Activated CD4-positive, alpha-beta T cell treated with anti-CD3 and anti-CD28 coated beads for 36 hours (primary cell): ENCODE results near the gene MYO7A. TPM values are rescaled to one million over a fixed set of nuclear protein-coding genes. Genes with fewer than 3 reads are reported as not detected.
A peak's percentile ranks its signal among the peaks of the same experiment; 100 is the strongest.

Experiments
- ATAC-seq: fragments of 200-7000 bp; cut with Tn5 transposase; one replicate; pipeline ENCODE4 v1.10.0; 2021; ENCODE audit warnings: mild to moderate bottlenecking, moderate library complexity
- CTCF ChIA-PET: fragments of 350-600 bp; sonication (Branson Sonifier 250); formaldehyde crosslinking; loops from one replicate; lab custom pipeline; 2021; ENCODE audit warnings: antibody characterized with exemption; lab: Charles Lee
- POLR2A ChIA-PET: fragments of 350-600 bp; sonication (Branson Sonifier 250); formaldehyde crosslinking; loops from one replicate; lab custom pipeline; 2021; ENCODE audit warnings: antibody characterized with exemption, inconsistent platforms; lab: Charles Lee
- DNase-seq: peaks from one replicate; pipeline ENCODE4 v3.0.0-alpha.2; 2020
- H3K27ac Mint-ChIP-seq: one replicate; pipeline ENCODE4 v1.8.0; 2021; ENCODE audit warnings: mixed read lengths
- H3K27me3 Mint-ChIP-seq: one replicate; pipeline ENCODE4 v1.8.0; 2021; ENCODE audit warnings: mixed read lengths
- H3K36me3 Mint-ChIP-seq: one replicate; pipeline ENCODE4 v1.8.0; 2021; ENCODE audit warnings: low read depth, mixed read lengths
- H3K4me1 Mint-ChIP-seq: one replicate; pipeline ENCODE4 v1.8.0; 2021; ENCODE audit warnings: mixed read lengths
- H3K4me3 Mint-ChIP-seq: one replicate; pipeline ENCODE4 v1.8.0; 2021; ENCODE audit warnings: mild to moderate bottlenecking, moderate library complexity, mixed read lengths
- H3K9me3 Mint-ChIP-seq: one replicate; pipeline ENCODE4 v1.8.0; 2021; ENCODE audit warnings: low read depth, mixed read lengths
- intact Hi-C, 2 experiments: fragments of 100-400 bp; cut with DNase I in 1 of 2; cut with micrococcal nuclease in 1 of 2; formaldehyde crosslinking; loops; one replicate each; pipeline versions ENCODE4 v1.14.2 to v1.15.1; 2022 to 2024; cut with DNase I, micrococcal nuclease
- total RNA-seq, 2 experiments: library from RNA; stranded (reverse); gene quantifications; one replicate each; pipeline ENCODE4 v1.2.3, GENCODE V29; 2021

Gene MYO7A
- total RNA-seq, 2 experiments from 2014 or later = 0.23 to 0.48 TPM

GRCh38 chr11:77104727-77105126 lies 23.3 kb upstream of the MYO7A start:
- H3K4me3 Mint-ChIP-seq = no peak overlapping the region
- no peak overlapping the region for H3K27ac Mint-ChIP-seq
- no peak for ATAC-seq
- no peaks in the 10 kb centered on the region for H3K4me1 Mint-ChIP-seq
- no peak for DNase-seq
- H3K36me3 Mint-ChIP-seq = no peaks in the 10 kb centered on the region
- intact Hi-C loops = no loop called here
- no peaks in the 10 kb centered on the region for H3K9me3 Mint-ChIP-seq
- no peaks in the 10 kb centered on the region for H3K27me3 Mint-ChIP-seq
- ChIA-PET CTCF (interaction anchor here (0.6 to 4.2 kb wide), 2 partner anchors 13 to 349 kb away, joined by 3 to 19 read pairs; no protein-coding TSS in a partner anchor), POLR2A (no interaction called here)

GRCh38 chr11:77106321-77106720 lies 21.7 kb upstream of the MYO7A start:
- CTCF ChIA-PET = interaction anchor here (0.6 to 4.2 kb wide), 2 partner anchors 15 to 22 kb away, joined by 3 to 19 read pairs; no protein-coding TSS in a partner anchor
- Mint-ChIP-seq H3K27ac (no peak overlapping the region), H3K4me1 (no peaks in the 10 kb centered on the region), H3K36me3 (no peaks in the 10 kb centered on the region), H3K27me3 (no peaks in the 10 kb centered on the region), H3K4me3 (no peak overlapping the region), H3K9me3 (no peaks in the 10 kb centered on the region)
- DNase-seq = no peak
- intact Hi-C loops = no loop called here
- POLR2A ChIA-PET = no interaction called here
- no peak for ATAC-seq

- H3K27me3 Mint-ChIP-seq = no peaks in the 10 kb centered on the region
- ChIA-PET POLR2A (no interaction called here), CTCF (interaction anchor here (4.2 kb wide), 1 partner anchor 16 kb away, joined by 19 read pairs; no protein-coding TSS in a partner anchor)
- no peak overlapping the region for H3K4me3 Mint-ChIP-seq
- intact Hi-C loops = no loop called here
- H3K4me1 Mint-ChIP-seq = no peaks in the 10 kb centered on the region
- ATAC-seq (no peak), DNase-seq (no peak)
- no peaks in the 10 kb centered on the region for H3K36me3 Mint-ChIP-seq
- no peak overlapping the region for H3K27ac Mint-ChIP-seq
- H3K9me3 Mint-ChIP-seq = no peaks in the 10 kb centered on the region
These were observed 21.3 kb upstream of the MYO7A start for GRCh38 chr11:77106759-77107158.

- H3K4me1 Mint-ChIP-seq = no peaks in the 10 kb centered on the region
- no peak for ATAC-seq
- no peak for DNase-seq
- no peaks in the 10 kb centered on the region for H3K27me3 Mint-ChIP-seq
- H3K9me3 Mint-ChIP-seq = no peaks in the 10 kb centered on the region
- H3K4me3 Mint-ChIP-seq = no peak overlapping the region
- intact Hi-C loops = no loop called here
- CTCF ChIA-PET = interaction anchor here (4.2 kb wide), 1 partner anchor 17 kb away, joined by 19 read pairs; no protein-coding TSS in a partner anchor
- POLR2A ChIA-PET = no interaction called here
- H3K36me3 Mint-ChIP-seq = no peaks in the 10 kb centered on the region
- H3K27ac Mint-ChIP-seq = no peak overlapping the region
These were observed 20.1 kb upstream of the MYO7A start for GRCh38 chr11:77107950-77108349.

GRCh38 chr11:77108436-77108835 lies 19.6 kb upstream of the MYO7A start:
- no peak for ATAC-seq
- no peaks in the 10 kb centered on the region for H3K9me3 Mint-ChIP-seq
- peaks cover 3% of the 10 kb centered on the region for H3K4me1 Mint-ChIP-seq
- no peak overlapping the region for H3K4me3 Mint-ChIP-seq
- no peaks in the 10 kb centered on the region for H3K36me3 Mint-ChIP-seq
- ChIA-PET CTCF (no interaction called here), POLR2A (no interaction called here)
- no peak for DNase-seq
- intact Hi-C loops = no loop called here
- no peaks in the 10 kb centered on the region for H3K27me3 Mint-ChIP-seq
- no peak overlapping the region for H3K27ac Mint-ChIP-seq

DNA sequence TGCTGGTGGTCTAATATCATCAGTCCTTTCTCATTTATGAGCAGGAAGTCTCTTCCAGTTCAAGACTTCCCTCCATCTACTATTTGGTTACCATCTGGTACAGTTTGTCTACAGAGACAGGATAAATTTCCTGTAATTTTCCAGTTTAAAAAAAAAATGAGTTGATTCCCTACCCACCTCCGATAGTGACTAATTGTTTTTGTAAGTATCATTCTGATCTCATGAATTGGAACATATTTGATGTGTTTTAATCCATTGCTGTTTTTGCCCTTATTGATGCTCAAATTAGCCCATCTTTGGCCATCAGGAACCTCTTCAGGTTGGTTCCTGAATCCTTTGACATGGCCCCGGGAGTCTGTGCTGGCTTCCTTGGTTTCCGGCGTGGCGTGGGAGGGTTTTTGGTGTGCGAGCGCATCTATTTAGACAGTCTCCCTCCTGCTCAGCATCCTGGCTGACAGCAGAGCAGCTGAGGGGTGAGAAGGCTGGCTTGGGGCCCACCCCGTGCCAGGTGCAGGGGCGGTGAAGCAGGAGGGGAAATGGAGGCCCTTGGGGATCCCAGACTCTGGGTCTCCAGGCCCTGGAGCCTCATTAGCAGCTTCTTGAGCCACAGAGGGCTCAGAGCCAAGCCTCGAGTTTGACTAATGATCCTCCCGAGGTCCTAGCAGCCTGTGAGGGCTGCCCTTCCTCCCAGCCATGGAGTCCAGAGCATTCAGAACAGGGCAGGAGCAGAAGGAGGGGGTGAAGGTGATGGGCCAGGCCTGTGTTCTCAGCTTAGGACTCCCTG lies 18.6 kb upstream of the MYO7A start:
- no peak overlapping the region for H3K27ac Mint-ChIP-seq
- ATAC-seq (no peak), DNase-seq (no peak)
- H3K4me1 Mint-ChIP-seq = peaks cover 3% of the 10 kb centered on the region
- H3K4me3 Mint-ChIP-seq = no peak overlapping the region
- ChIA-PET POLR2A (interaction anchor here (0.6 kb wide), 1 partner anchor 86 kb away, joined by 3 read pairs; no protein-coding TSS in a partner anchor), CTCF (interaction anchor here (1.9 kb wide), 1 partner anchor 77 kb away, joined by 5 read pairs; no protein-coding TSS in a partner anchor)
- intact Hi-C loops = no loop called here
- no peaks in the 10 kb centered on the region for H3K27me3 Mint-ChIP-seq
- H3K36me3 Mint-ChIP-seq = no peaks in the 10 kb centered on the region
- H3K9me3 Mint-ChIP-seq = no peaks in the 10 kb centered on the region

DNA sequence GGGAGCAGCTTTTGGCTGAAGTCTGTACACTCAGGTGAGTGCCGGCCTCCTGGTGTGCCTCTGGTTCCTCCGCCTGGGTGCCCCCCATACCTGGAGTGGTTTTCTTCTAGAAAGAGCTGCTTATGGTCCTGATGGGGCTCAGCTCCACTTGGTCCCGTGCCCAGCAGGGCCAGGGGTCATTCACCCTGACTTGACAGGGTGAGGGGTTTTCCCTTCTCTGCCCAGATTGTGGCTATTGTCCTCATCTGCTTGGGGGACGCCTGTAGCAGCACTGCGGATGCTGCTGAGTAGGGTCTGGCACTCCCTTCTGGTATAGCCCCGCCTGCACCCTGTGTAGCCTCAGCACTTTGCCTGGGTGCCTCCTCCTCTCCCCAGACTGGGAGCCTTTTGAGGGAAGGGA lies 17.2 kb upstream of the MYO7A start:
- POLR2A ChIA-PET = no interaction called here
- intact Hi-C loops = no loop called here
- no peak overlapping the region for H3K27ac Mint-ChIP-seq
- H3K9me3 Mint-ChIP-seq = no peaks in the 10 kb centered on the region
- CTCF ChIA-PET = interaction anchor here (0.6 to 2.1 kb wide), 4 partner anchors 17 to 76 kb away, joined by 3 to 5 read pairs (median 4); partner anchors contain the start of gene MYO7A
- H3K4me3 Mint-ChIP-seq = no peak overlapping the region
- DNase-seq (no peak), ATAC-seq (no peak)
- peaks cover 3% of the 10 kb centered on the region for H3K4me1 Mint-ChIP-seq
- H3K27me3 Mint-ChIP-seq = no peaks in the 10 kb centered on the region
- H3K36me3 Mint-ChIP-seq = no peaks in the 10 kb centered on the region

- H3K27me3 Mint-ChIP-seq = no peaks in the 10 kb centered on the region
- no peaks in the 10 kb centered on the region for H3K36me3 Mint-ChIP-seq
- H3K27ac Mint-ChIP-seq = no peak overlapping the region
- DNase-seq (no peak), ATAC-seq (no peak)
- no peak overlapping the region for H3K4me3 Mint-ChIP-seq
- ChIA-PET CTCF (interaction anchor here (0.6 to 2.1 kb wide), 3 partner anchors 16 to 75 kb away, joined by 3 to 5 read pairs (median 3); partner anchors contain the start of gene MYO7A), POLR2A (no interaction called here)
- intact Hi-C loops = no loop called here
- H3K9me3 Mint-ChIP-seq = no peaks in the 10 kb centered on the region
- peaks cover 3% of the 10 kb centered on the region for H3K4me1 Mint-ChIP-seq
These were observed 16.8 kb upstream of the MYO7A start for GRCh38 chr11:77111277-77111676.

- no peak for ATAC-seq
- no peak for DNase-seq
- intact Hi-C loops = no loop called here
- ChIA-PET POLR2A (no interaction called here), CTCF (interaction anchor here (2.1 kb wide), 1 partner anchor 16 kb away, joined by 5 read pairs; the partner anchor contains the start of gene MYO7A)
- Mint-ChIP-seq H3K27ac (no peak overlapping the region), H3K36me3 (no peaks in the 10 kb centered on the region), H3K27me3 (no peaks in the 10 kb centered on the region), H3K9me3 (no peaks in the 10 kb centered on the region), H3K4me1 (peaks cover 3% of the 10 kb centered on the region), H3K4me3 (no peak overlapping the region)
These were observed 16.1 kb upstream of the MYO7A start for GRCh38 chr11:77111946-77112345.

GRCh38 chr11:77112641-77113381 lies 15.2 kb upstream of the MYO7A start:
- POLR2A ChIA-PET = no interaction called here
- Mint-ChIP-seq H3K27ac (no peak overlapping the region), H3K9me3 (no peaks in the 10 kb centered on the region), H3K27me3 (no peaks in the 10 kb centered on the region), H3K4me1 (peaks cover 3% of the 10 kb centered on the region), H3K36me3 (no peaks in the 10 kb centered on the region), H3K4me3 (no peak overlapping the region)
- no peak for DNase-seq
- intact Hi-C loops = loop anchor here in 1 of 2 experiments (1.0 kb wide), 1 partner anchor 66 kb away; no protein-coding TSS in a partner anchor
- CTCF ChIA-PET = interaction anchor here (0.6 to 1.2 kb wide), 4 partner anchors 14 to 435 kb away, joined by 3 read pairs; no protein-coding TSS in a partner anchor
- ATAC-seq = no peak

GRCh38 chr11:77113382-77114088 lies 14.5 kb upstream of the MYO7A start:
- CTCF ChIA-PET = interaction anchor here (0.6 to 1.2 kb wide), 5 partner anchors 14 to 434 kb away, joined by 3 read pairs; no protein-coding TSS in a partner anchor
- Mint-ChIP-seq H3K9me3 (no peaks in the 10 kb centered on the region), H3K4me3 (no peak overlapping the region), H3K27me3 (no peaks in the 10 kb centered on the region), H3K36me3 (no peaks in the 10 kb centered on the region), H3K4me1 (peaks cover 3% of the 10 kb centered on the region), H3K27ac (no peak overlapping the region)
- DNase-seq = peak; percentile 54
- no peak for ATAC-seq
- intact Hi-C loops = loop anchor here in 1 of 2 experiments (1.0 kb wide), 1 partner anchor 66 kb away; no protein-coding TSS in a partner anchor
- POLR2A ChIA-PET = no interaction called here
